D341Med (cell line): ENCODE data around the gene CACNB3.
A peak's percentile ranks its signal among the peaks of the same experiment; 100 is the strongest.

Experiments used
- DNase-seq: peaks from one replicate; pipeline ENCODE4 v3.0.0; 2012; ENCODE audit warnings: low spot score

CACNB3 gene

DNA sequence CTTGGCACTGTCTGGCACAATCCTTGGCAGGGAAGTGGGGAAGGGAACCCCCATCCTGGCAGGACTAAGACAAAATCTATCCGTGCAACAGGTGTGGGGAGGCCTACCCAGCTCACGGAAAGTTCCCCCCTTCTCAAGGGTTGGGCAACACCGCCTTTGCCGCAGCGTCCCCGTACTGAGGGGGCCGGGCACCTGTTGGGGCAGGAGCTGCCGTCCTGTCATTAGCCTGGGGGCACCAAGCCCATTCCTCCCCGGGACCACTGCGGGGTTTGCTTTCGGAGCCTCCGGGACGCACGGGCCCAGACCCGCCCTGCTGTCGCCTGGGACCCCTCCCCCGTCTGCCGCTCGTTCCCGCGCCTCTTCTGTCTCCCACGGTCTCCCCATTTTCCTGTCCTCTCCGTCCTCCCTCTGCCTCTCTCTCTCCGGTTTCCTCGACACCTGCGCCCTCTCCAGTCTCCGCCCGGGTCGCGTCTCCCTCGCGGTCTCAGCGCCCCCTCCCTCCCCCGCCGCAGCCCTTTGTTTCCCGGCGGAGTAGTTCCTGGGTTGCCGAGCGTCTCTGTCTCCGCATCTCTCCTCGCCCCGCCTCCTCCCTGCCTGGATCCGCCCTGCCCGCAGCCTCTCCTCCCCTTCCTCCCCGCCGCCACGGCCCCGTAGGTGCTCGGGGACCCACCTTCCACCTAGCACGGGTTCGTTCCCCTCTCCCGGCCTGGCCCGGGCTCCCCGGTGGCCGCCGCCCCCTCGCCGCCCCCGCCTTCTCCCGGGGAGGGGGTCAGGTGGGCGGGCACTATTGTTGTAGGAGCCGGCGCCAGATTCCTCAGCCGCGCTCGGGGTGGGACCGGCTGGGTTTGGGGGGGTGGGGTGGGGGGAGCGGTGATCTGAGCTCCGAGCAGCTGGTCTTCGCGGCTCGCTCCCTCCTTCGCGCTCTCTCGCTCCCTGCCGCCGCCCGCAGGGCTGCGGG, at the start of gene CACNB3:
Gene CACNB3, plus strand, starts transcription at position 624 of the 958 bp plus-strand sequence. CDS start 434 bp downstream, outside the sequence.
- peak; percentile 86 for DNase-seq

GRCh38 chr12:48768736-48769135, 49.6 kb upstream of the CACNB3 start:
- DNase-seq = no peak

GRCh38 chr12:48770756-48771155, 47.5 kb upstream of the CACNB3 start:
- DNase-seq = no peak

- DNase-seq = no peak
Observed at GRCh38 chr12:48771588-48772112, 46.6 kb upstream of the CACNB3 start.

DNA sequence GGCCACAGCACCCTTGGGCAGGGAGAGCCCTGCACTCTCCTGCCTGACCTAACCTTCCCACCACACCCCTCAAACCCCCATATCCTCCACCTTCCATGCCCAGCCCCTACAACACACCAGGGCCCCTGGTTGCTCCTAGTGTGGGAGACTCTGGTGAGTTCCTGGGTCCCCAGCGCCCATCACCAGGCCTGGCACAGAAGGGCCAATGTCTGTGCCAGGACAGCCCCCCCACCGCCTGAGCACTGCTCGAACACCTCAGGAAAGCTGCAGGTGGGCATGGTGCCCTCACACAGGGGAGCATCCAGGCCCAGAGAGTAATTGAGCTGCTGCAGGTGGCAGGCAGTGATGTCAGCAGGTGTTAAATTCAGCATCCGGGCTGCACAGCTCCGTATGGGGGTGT, 44.6 kb upstream of the CACNB3 start:
- no peak for DNase-seq

DNA sequence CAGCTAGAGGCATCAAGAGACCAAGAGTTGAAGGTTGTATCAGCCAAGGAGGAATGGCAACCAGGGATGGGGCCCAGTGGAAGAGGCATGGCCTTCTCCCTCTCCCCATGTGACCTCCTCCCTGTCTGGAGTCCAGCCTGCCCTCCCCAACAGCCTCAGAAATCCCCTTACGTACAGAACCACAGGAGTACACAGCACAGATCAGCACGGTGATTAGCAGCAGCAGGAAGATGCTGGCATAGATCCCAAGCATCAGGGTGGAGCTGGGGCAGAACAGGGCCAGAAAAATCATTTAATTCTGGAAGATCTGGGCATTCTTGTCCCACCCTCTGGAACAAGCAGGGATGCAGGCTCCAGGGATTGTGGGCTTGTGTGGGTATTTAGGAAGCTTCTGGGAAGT, 43.8 kb upstream of the CACNB3 start:
- DNase-seq = no peak

DNA sequence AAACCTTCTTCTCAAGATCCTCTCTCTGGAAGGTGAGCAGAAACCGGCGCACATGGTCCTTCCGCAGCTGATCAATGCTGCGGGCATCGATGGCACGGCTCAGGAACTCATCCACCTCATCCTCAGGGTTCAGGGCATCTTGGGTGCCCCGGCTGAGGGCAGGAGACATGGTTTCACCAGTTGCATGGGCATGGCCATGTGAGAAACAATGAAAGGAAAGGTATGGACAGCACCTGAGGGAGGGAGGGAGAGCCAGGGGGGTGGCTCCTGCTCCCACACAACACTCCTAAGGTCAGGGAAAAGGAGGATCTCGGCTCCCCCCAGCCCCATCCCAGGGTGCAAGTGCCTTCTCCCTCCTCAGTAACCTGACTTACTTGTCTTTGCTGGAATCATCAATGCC, 43.0 kb upstream of the CACNB3 start:
- DNase-seq = no peak

DNA sequence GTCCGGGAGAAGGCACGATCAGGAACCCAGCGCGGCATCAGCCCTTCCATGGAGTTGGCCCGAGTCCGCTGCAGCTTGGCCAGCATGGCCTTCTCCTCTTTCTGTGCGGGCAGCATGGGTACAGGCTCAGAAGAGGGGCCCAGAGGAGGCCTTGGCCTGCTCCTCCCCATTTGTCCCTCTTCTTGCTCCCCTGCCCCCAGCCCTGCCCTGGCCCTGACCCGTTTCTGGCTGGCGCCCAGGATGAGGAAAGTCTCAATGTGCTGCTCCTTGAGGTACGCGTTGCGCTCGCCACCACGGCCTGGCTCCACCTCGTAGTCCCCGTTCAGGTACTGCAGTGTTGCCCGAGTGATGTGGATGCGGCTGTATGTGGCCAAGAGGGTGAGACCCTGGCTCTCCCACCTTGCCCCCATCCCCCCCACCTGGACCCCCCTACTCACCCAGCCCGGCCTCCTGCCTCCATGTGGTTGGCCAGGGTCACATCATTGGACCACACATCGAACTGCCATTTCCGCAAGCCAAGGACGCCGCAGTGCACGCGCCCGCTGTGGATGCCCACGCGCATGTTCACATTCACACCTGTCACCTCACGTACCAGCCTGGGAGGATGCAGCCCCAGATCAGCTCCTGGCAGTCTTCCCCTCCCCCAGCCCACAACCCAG, 42.2 kb upstream of the CACNB3 start:
- DNase-seq = no peak

DNA sequence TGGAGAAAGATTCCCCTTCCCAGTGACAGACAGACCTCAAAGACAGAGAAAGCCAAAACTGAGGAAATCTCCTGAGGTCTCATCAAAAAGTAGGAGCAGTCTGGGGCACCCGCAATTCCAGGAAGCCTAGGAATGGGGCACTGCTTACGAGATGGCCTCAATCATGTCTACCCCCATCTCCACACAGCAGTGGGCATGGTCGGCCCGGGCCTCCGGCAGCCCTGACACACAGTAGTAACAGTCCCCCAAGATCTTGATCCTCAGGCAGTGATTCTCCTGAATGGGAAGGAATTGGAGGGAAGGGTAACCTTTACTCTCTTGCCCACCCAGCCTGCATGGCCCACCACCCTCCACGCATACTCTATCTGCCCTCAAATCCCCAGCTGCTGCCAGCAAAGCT, 41.3 kb upstream of the CACNB3 start:
- no peak for DNase-seq

- DNase-seq = no peak
Observed at GRCh38 chr12:48777501-48778400, 40.5 kb upstream of the CACNB3 start.

GRCh38 chr12:48779869-48780268, 38.4 kb upstream of the CACNB3 start:
- no peak for DNase-seq

GRCh38 chr12:48780381-48781025, 37.8 kb upstream of the CACNB3 start:
- DNase-seq = no peak

DNA sequence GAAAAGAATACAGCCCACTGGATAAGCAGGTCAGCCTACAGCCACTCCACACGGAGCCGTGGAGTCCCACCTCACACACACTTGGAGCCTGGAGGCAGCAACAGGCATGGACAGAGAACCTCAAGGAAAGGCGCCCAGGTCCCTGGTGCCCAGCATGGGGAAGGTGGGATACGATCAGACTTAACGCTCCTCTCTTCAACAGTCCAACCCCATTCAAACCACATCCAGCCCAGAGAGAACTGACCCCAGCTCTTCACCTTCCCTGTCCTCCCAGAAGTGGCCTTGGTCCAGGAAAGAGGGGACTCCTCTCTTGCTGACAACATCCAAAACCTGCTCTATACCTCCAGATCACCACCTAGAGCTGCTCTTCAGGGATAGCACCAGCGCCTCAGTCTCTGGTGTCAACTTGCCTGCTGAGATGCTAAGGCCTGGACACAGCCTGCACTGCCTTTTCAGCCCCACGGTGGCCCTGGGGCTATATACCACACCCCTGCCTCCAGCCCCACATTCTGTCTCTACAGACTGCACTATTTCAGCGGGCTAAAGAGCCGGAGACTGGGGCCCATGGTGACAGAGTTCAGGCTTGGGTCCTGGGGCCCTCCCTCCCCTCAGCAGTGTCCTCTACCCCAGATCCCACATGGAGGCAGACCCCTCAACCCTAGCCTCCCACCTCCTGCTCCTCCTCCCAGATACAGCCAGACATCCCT, 36.4 kb upstream of the CACNB3 start:
- DNase-seq = no peak

- DNase-seq = no peak
Observed at GRCh38 chr12:48782457-48783395, 35.6 kb upstream of the CACNB3 start.

DNA sequence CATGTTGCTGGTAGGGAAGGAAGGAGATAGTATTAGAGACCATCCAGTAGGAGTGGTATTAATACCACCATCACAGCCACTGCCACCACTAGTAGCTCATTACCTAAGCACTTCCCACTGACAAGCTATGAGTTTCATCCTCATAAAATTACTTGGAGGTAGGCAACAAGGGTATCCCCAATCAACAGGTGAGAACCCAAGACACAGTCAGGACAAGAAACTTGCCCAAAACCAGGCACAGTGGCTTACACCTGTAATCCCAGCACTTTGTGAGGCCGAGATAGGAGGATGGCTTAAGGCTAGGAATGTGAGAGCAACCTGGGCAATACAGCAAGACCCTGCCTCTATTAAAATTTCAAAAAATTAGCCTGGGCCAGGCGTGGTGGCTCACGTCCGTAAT, 34.9 kb upstream of the CACNB3 start:
- no peak for DNase-seq

DNA sequence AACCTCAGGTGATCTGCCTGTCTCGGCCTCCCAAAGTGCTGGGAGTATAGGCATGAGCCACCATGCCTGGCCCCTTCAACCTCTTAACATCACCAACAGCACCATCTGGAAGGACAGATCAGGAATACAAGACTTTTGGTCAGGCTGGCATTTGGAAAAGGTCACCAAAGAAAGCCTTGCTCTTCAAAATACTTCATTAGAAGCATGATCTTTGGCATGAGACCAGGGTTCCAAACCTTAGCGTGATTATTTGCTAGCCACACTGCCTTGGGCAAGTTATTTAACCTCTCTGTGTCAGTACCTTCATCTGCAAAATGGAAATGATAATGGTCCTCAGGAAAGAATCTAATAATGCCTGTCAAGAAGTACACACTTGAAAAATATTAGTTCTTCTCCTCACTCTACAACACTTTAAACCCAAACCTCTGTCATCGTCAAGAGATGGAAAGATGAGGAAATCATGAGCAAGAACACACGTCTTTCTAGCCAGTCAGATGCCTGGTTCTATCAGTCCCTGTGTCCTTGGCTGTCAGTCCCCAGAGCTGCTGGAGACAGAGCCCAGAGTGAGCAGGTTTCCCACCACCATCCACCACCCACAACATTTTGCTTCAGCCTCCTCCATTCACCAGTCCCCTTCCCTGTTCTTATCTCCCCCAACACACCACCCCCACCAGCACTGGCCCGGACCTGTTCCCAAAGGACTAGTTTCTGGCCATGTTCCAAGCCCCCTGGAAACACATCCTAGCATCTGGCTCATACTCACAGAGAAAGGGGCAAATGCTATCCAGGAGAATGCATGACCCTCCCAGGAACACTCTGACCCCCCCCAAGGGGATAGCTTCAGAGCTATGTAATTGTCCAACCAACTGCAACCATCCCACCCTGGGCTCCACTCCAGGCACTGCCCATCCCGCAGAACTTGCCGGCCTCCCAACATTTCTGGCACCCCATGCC, 31.4 kb upstream of the CACNB3 start:
- no peak for DNase-seq

DNA sequence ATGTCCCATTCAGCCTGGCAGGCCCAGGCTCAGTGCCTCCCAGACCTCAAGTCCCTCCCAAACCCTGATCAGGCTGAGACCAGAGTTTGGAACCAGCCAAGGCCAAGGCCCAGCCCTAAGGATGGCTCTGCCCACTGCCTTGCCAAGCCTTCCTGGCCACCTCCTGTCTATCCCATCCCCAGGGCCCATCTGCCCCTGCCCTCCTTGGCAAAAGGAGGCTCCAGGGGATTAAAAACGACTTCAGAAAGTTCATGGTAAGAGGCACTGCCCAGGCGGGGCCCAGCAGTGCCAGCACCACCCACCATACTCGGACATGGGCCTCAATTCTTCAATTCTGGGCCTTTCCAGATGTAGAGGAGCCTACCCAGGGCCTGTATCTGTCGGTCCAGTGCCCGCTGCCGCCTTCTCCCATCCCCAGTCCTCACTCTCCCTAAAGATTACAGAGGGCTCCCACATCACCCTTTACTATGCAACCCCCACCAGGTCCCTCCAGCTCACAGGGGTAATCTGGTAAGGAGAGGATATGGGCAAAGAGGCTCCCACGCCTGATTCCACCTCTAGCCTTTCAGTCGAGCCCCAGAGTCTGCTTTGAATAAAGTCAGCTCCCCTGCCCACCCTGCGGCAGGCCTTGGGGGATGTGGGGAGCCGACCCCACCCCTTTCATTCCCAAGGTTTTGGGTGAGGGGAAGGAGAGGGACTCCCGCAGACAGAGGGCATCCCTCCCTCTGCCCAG, 30.3 kb upstream of the CACNB3 start:
- no peak for DNase-seq

- DNase-seq = no peak
Observed at GRCh38 chr12:48788524-48788853, 29.8 kb upstream of the CACNB3 start.
